ENCODE measurements around the gene R3HDM2.

R3HDM2 gene

GRCh38 chr12:57247041-57247440, 183.8 kb downstream of the R3HDM2 start:
- TF ChIP-seq CTCF (IDR thresholded peaks at IDR 0.05) = no peak

GRCh38 chr12:57244312-57244696, 186.5 kb downstream of the R3HDM2 start:
- no peak for TF ChIP-seq CTCF (IDR thresholded peaks at IDR 0.05)

- TF ChIP-seq CTCF (IDR thresholded peaks at IDR 0.05) = peak; percentile 74
Measured at GRCh38 chr12:57243521-57244311, 187.1 kb downstream of the R3HDM2 start.

GRCh38 chr12:57242691-57243454, 188.0 kb downstream of the R3HDM2 start:
- TF ChIP-seq CTCF (IDR thresholded peaks at IDR 0.05) = peak; percentile 51

GRCh38 chr12:57242329-57242690, 188.5 kb downstream of the R3HDM2 start:
- no peak for TF ChIP-seq CTCF (IDR thresholded peaks at IDR 0.05)

- no peak for TF ChIP-seq CTCF (IDR thresholded peaks at IDR 0.05)
Measured at GRCh38 chr12:57241402-57242310, 189.2 kb downstream of the R3HDM2 start.

DNA sequence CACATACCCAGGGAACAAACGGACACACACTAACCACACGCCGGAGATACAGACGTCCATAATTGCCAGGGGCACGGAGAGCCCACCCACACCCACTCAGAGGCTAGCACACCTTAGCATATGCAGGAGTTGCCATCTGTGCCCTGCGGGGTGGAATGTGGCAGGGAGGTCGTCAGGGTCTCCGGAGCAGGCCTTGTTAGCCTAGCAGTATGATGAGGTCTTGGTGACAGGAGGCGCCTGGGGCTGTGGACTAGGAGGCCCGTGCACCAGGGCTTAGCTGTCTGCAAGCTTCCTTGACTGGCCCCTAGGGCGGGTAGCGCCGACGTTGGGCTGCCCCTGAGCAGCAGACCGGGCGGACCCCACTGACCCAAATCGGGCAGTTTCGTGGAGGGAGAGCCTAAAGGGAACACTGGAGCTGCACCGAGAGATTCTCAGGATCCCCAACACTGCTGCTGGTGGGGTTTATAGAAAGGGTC, 189.9 kb downstream of the R3HDM2 start:
- no peak for TF ChIP-seq CTCF (IDR thresholded peaks at IDR 0.05)
